ENCODE data around the gene NRIP1. TPM values are rescaled to one million over a fixed set of nuclear protein-coding genes. Genes with fewer than 3 reads are reported as not detected.
A peak's percentile ranks its signal among the peaks of the same experiment; 100 is the strongest.

The NRIP1 gene
- total and polyA plus RNA-seq, 10 of the 15 experiments (the other 5 are each of a cell fraction or from before 2014, with no cell fraction given), result 2.9 to 26.1 (median 9.3) TPM

DNA sequence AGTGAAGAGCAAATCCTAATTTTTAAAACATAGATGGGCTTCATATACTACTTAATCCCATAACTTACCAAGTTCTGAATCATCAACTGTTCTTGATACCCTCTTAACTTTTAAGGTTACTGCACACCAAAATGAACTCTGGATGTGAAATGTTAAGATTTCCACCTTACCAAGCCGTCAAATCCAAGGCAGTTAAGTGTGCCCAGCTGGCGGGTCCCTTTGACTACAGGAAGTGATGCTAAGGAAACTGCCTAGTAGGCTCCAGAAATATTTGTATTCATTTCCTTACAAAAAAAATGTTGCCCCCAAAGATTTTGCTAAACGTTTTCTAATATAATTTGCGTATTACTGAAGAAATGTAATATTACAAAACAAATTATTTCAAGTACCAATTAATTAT, 10.7 kb downstream of the NRIP1 start:
- H3K4me3 ChIP-seq, result no peak overlapping the region
- no peak for FAIRE-seq
- DNase-seq (ENCODE audit: low read depth, low spot score), result no peak
- peaks cover 9% of the 10 kb centered on the region for H3K4me1 ChIP-seq (ENCODE audit: control insufficient read depth, insufficient read depth, low read length)
- in situ Hi-C loops (cut with MboI), result no loop called here
- H3K79me2 ChIP-seq (ENCODE audit: control insufficient read depth, insufficient read depth, low read length), result peaks cover 98% of the 10 kb centered on the region
- no peaks in the 10 kb centered on the region for H3K9me3 ChIP-seq (replicated peaks; ENCODE audit: control insufficient read depth, insufficient read depth, low read length)
- intact Hi-C loops (cut with micrococcal nuclease; ENCODE audit: unreplicated experiment), result loop anchor here (5.0 kb wide), 1 partner anchor 292 kb away; no protein-coding TSS in a partner anchor
- TF ChIP-seq HDAC2 (IDR thresholded peaks at IDR 0.05) (no peak), EP300 (IDR thresholded peaks at IDR 0.05; ENCODE audit: borderline replicate concordance in 1 of 2, control insufficient read depth in 1 of 2, low read depth in 2 of 2, low read length in 2 of 2) (no peak), KAT2A (conservative IDR thresholded peaks at IDR 0.05; ENCODE audit: control insufficient read depth, low read depth, low read length) (no peak), NBN (IDR thresholded peaks at IDR 0.05) (no peak)
- TF ChIP-seq, protein P1, sequence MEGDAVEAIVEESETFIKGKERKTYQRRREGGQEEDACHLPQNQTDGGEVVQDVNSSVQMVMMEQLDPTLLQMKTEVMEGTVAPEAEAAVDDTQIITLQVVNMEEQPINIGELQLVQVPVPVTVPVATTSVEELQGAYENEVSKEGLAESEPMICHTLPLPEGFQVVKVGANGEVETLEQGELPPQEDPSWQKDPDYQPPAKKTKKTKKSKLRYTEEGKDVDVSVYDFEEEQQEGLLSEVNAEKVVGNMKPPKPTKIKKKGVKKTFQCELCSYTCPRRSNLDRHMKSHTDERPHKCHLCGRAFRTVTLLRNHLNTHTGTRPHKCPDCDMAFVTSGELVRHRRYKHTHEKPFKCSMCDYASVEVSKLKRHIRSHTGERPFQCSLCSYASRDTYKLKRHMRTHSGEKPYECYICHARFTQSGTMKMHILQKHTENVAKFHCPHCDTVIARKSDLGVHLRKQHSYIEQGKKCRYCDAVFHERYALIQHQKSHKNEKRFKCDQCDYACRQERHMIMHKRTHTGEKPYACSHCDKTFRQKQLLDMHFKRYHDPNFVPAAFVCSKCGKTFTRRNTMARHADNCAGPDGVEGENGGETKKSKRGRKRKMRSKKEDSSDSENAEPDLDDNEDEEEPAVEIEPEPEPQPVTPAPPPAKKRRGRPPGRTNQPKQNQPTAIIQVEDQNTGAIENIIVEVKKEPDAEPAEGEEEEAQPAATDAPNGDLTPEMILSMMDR (IDR thresholded peaks at IDR 0.05 in 2 of 3, conservative IDR thresholded peaks at IDR 0.05 in 1 of 3; ENCODE audit: control insufficient read depth in 2 of 3, extremely low read depth in 1 of 3, insufficient read depth in 1 of 3, low read depth in 3 of 3, low read length in 3 of 3), result no peak
- no peaks in the 10 kb centered on the region for H3K36me3 ChIP-seq (ENCODE audit: control insufficient read depth in 2 of 2, insufficient read depth in 2 of 2, low read length in 1 of 2)
- no peaks in the 10 kb centered on the region for H4K20me1 ChIP-seq (ENCODE audit: control insufficient read depth, insufficient read depth)
- H3K27me3 ChIP-seq (replicated peaks in 1 of 2; ENCODE audit: control insufficient read depth in 2 of 2, insufficient read depth in 2 of 2, low read length in 1 of 2), result no peaks in the 10 kb centered on the region
- WGBS (ENCODE audit: insufficient coverage, insufficient replicate concordance, low lambda C conversion rate, missing lambda C conversion rate), result 42% methylated on average over 4 of the region's 4 CpGs
- H3K27ac ChIP-seq (ENCODE audit: control insufficient read depth, insufficient read depth), result no peak overlapping the region
- ChIA-PET SMC1A (ENCODE audit: uncharacterized antibody, unreplicated experiment) (interaction anchor here (0.7 to 1.8 kb wide), 2 partner anchors 12 to 190 kb away, joined by 3 to 9 read pairs; partner anchors contain the start of gene NRIP1), POLR2A (no interaction called here), RAD21 (ENCODE audit: unreplicated experiment) (interaction anchor here (1.5 to 1.7 kb wide), 2 partner anchors 11 to 180 kb away, joined by 3 to 5 read pairs; partner anchors contain the start of gene NRIP1), CTCF (interaction anchor here (1.0 to 1.2 kb wide), 3 partner anchors 8 to 398 kb away, joined by 3 to 4 read pairs (median 3); no protein-coding TSS in a partner anchor)
- H3K9ac ChIP-seq (ENCODE audit: control insufficient read depth, insufficient read depth, low read length), result no peak overlapping the region
- no peak for ATAC-seq
- H3K4me2 ChIP-seq (ENCODE audit: control insufficient read depth, insufficient read depth), result peak overlapping the region; percentile 5
- no TSS peak for BruUV-seq (replicated peaks)
- H2AFZ ChIP-seq (ENCODE audit: control insufficient read depth, low read depth, low read length), result no peak overlapping the region; the same call in 1 of the 2 replicates

Data from GM12878 (cell line).